ENCODE results near the gene PTPRN2. TPM values are rescaled to one million over a fixed set of nuclear protein-coding genes. Genes with fewer than 3 reads are reported as not detected.
"Not testable (repeated sequence)": the region's sequence is repeated elsewhere in the genome, so short reads cannot be mapped to it uniquely, and the experiment has no call there.

Gene PTPRN2
- total RNA-seq, 4 donors from 2014 or later = 6.6 to 10.7 (median 8.2) TPM

- Histone ChIP-seq H3K4me3 (no peak overlapping the region), H3K27me3 (no peaks in the 10 kb centered on the region), H3K36me3 (no peaks in the 10 kb centered on the region), H3K27ac (no peak overlapping the region), H3K9me3 (no peaks in the 10 kb centered on the region), H3K4me1 (no peaks in the 10 kb centered on the region)
- no peak for TF ChIP-seq EP300 (IDR thresholded peaks at IDR 0.05)
- TF ChIP-seq POLR2A (IDR thresholded peaks at IDR 0.05) = no peak
- TF ChIP-seq, protein P1, sequence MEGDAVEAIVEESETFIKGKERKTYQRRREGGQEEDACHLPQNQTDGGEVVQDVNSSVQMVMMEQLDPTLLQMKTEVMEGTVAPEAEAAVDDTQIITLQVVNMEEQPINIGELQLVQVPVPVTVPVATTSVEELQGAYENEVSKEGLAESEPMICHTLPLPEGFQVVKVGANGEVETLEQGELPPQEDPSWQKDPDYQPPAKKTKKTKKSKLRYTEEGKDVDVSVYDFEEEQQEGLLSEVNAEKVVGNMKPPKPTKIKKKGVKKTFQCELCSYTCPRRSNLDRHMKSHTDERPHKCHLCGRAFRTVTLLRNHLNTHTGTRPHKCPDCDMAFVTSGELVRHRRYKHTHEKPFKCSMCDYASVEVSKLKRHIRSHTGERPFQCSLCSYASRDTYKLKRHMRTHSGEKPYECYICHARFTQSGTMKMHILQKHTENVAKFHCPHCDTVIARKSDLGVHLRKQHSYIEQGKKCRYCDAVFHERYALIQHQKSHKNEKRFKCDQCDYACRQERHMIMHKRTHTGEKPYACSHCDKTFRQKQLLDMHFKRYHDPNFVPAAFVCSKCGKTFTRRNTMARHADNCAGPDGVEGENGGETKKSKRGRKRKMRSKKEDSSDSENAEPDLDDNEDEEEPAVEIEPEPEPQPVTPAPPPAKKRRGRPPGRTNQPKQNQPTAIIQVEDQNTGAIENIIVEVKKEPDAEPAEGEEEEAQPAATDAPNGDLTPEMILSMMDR (IDR thresholded peaks at IDR 0.05) = no peak
- 82% methylated on average over 25 to 27 of the region's 29 CpGs for WGBS, 2 donors
- no peak for DNase-seq (ENCODE audit: low spot score in 2 of 2)
Observed at GRCh38 chr7:158525648-158526484, 61.8 kb downstream of the PTPRN2 start.

GRCh38 chr7:158524749-158525635 is 62.6 kb downstream of the PTPRN2 start:
- H3K4me3 ChIP-seq = no peak overlapping the region
- no peaks in the 10 kb centered on the region for H3K9me3 ChIP-seq
- DNase-seq (ENCODE audit: low spot score in 2 of 2) = no peak
- H3K36me3 ChIP-seq = no peaks in the 10 kb centered on the region
- H3K4me1 ChIP-seq = no peaks in the 10 kb centered on the region
- H3K27me3 ChIP-seq = no peaks in the 10 kb centered on the region
- 75 to 78% methylated on average over 21 to 24 of the region's 24 CpGs for WGBS, 2 donors
- TF ChIP-seq, protein P1 (IDR thresholded peaks at IDR 0.05) = no peak
- TF ChIP-seq POLR2A (IDR thresholded peaks at IDR 0.05) (no peak), EP300 (IDR thresholded peaks at IDR 0.05) (no peak)
- no peak overlapping the region for H3K27ac ChIP-seq

GRCh38 chr7:158524286-158524685 is 63.3 kb downstream of the PTPRN2 start:
- H3K4me1 ChIP-seq; DNase-seq (ENCODE audit: low spot score in 2 of 2); H3K4me3 ChIP-seq; H3K27me3 ChIP-seq; H3K9me3 ChIP-seq; H3K36me3 ChIP-seq; H3K27ac ChIP-seq: not testable (repeated sequence)
- WGBS, 2 donors = 74 to 82% methylated on average over 8 to 11 of the region's 14 CpGs

- 74% methylated on average over 6 of the region's 11 CpGs; no CpG with 5 or more reads in 1 of the 2 donors for WGBS, 2 donors
- H3K4me1 ChIP-seq; H3K36me3 ChIP-seq; H3K27ac ChIP-seq; H3K9me3 ChIP-seq; H3K27me3 ChIP-seq; H3K4me3 ChIP-seq; DNase-seq (ENCODE audit: low spot score in 2 of 2): not testable (repeated sequence)
Observed at GRCh38 chr7:158523877-158524276, 63.7 kb downstream of the PTPRN2 start.

GRCh38 chr7:158523165-158523856 is 64.3 kb downstream of the PTPRN2 start:
- H3K4me1 ChIP-seq; H3K27ac ChIP-seq; H3K36me3 ChIP-seq; H3K9me3 ChIP-seq; H3K27me3 ChIP-seq; H3K4me3 ChIP-seq; DNase-seq (ENCODE audit: low spot score in 2 of 2): not testable (repeated sequence)
- 92 to 94% methylated on average over 18 to 22 of the region's 26 CpGs for WGBS, 2 donors

- H3K27ac ChIP-seq; H3K27me3 ChIP-seq; H3K9me3 ChIP-seq; H3K4me1 ChIP-seq; H3K36me3 ChIP-seq; DNase-seq (ENCODE audit: low spot score in 2 of 2); H3K4me3 ChIP-seq: not testable (repeated sequence)
- whole genome bisulfite sequencing, 2 donors = 76 to 87% methylated on average over 15 to 18 of the region's 18 CpGs
Observed at GRCh38 chr7:158521795-158522194, 65.8 kb downstream of the PTPRN2 start.

GRCh38 chr7:158520825-158521224 is 66.8 kb downstream of the PTPRN2 start:
- Histone ChIP-seq H3K27ac (no peak overlapping the region), H3K36me3 (no peaks in the 10 kb centered on the region), H3K4me3 (no peak overlapping the region), H3K9me3 (no peaks in the 10 kb centered on the region), H3K27me3 (no peaks in the 10 kb centered on the region), H3K4me1 (no peaks in the 10 kb centered on the region)
- DNase-seq (ENCODE audit: low spot score in 2 of 2) = no peak
- 80 to 84% methylated on average over 9 of the region's 9 CpGs for WGBS, 2 donors
- TF ChIP-seq POLR2A (IDR thresholded peaks at IDR 0.05) = no peak
- TF ChIP-seq EP300 (IDR thresholded peaks at IDR 0.05) = no peak
- TF ChIP-seq, protein P1 (IDR thresholded peaks at IDR 0.05) = no peak
